Fibroblast of lung (primary cell): ENCODE data around the gene ACSF2. TPM values are rescaled to one million over a fixed set of nuclear protein-coding genes. Genes with fewer than 3 reads are reported as not detected.
"Not testable (repeated sequence)": the region's sequence is repeated elsewhere in the genome, so short reads cannot be mapped to it uniquely, and the experiment has no call there.

Experiments used
- DNase-seq, 2 donors: peaks; one replicate each; pipeline versions ENCODE4 v3.0.0 to v3.0.0-alpha.2; 2010; ENCODE audit warnings: low read depth in 2 of 2
- H2AFZ ChIP-seq: 2 replicates; pipeline ENCODE4 v1.5.1; 2012; ENCODE audit warnings: low read length, control low read depth, inconsistent platforms
- H3K27ac ChIP-seq: 2 replicates; pipeline ENCODE4 v1.5.1; 2011; ENCODE audit warnings: low read length, control low read depth; ENCODE audit not compliant: insufficient read depth
- H3K27me3 ChIP-seq: 2 replicates; pipeline ENCODE4 v1.5.1; 2011; ENCODE audit warnings: mild to moderate bottlenecking, low read length; ENCODE audit not compliant: control insufficient read depth, insufficient read depth
- H3K36me3 ChIP-seq: 2 replicates; pipeline ENCODE4 v1.5.1; 2011; ENCODE audit warnings: low read length; ENCODE audit not compliant: control insufficient read depth, insufficient read depth
- H3K4me1 ChIP-seq: 2 replicates; pipeline ENCODE4 v1.5.1; 2011; ENCODE audit warnings: low read length; ENCODE audit not compliant: control insufficient read depth, insufficient read depth; ENCODE audit errors: extremely low read depth
- H3K4me2 ChIP-seq: 2 replicates; pipeline ENCODE4 v1.5.1; 2011; ENCODE audit warnings: low read length, control low read depth; ENCODE audit not compliant: insufficient read depth; ENCODE audit errors: extremely low read depth
- H3K4me3 ChIP-seq, 4 experiments: fragments of 200-600 bp in 1 of 4; sonication (generic) in 1 of 4; replicated peaks in 1 of 4; 2 replicates each; pipeline ENCODE4 v1.5.1; 2011 to 2016; ENCODE audit warnings: low read length in 4 of 4, low read depth in 3 of 4, mild to moderate bottlenecking in 3 of 4, control low read depth in 2 of 4, inconsistent platforms in 1 of 4, mixed read lengths in 1 of 4; ENCODE audit not compliant: insufficient read depth in 1 of 4; ENCODE audit errors: control extremely low read depth in 1 of 4
- H3K79me2 ChIP-seq: 2 replicates; pipeline ENCODE4 v1.5.1; 2012; ENCODE audit warnings: mild to moderate bottlenecking, low read length, inconsistent platforms; ENCODE audit not compliant: control insufficient read depth, insufficient read depth
- H3K9ac ChIP-seq: 2 replicates; pipeline ENCODE4 v1.5.1; 2011; ENCODE audit warnings: mild to moderate bottlenecking, low read length, control low read depth; ENCODE audit not compliant: insufficient read depth
- H3K9me3 ChIP-seq: 2 replicates; pipeline ENCODE4 v1.5.1; 2012; ENCODE audit warnings: low read depth, low read length; ENCODE audit not compliant: control insufficient read depth, insufficient read depth
- H4K20me1 ChIP-seq: 2 replicates; pipeline ENCODE4 v1.5.1; 2011; ENCODE audit warnings: low read length; ENCODE audit not compliant: control insufficient read depth, insufficient read depth; ENCODE audit errors: extremely low read depth
- EZH2 ChIP-seq: IDR thresholded peaks from 2 replicates; pipeline ENCODE4 v1.5.1; 2012; ENCODE audit warnings: low read length, control low read depth, mild to moderate bottlenecking; ENCODE audit errors: missing control alignments
- polyA plus RNA-seq, 2 donors: library from polyadenylated mRNA; depleted of rRNA in 1 of 2; stranded (reverse) in 1 of 2; unstranded in 1 of 2; fragments of >200 nt; gene quantifications; 2 replicates each; pipeline ENCODE4 v1.2.1, GENCODE V29; 2011 to 2012; ENCODE audit warnings: missing spikeins in 1 of 2
- total RNA-seq: library from RNA; depleted of rRNA; stranded (reverse); fragments of >200 nt; gene quantifications from 2 replicates; pipeline ENCODE4 v1.2.1, GENCODE V29; 2014
- TF ChIP-seq, protein P1 (sequence below), 2 donors: IDR thresholded peaks in 1 of 2; conservative IDR thresholded peaks in 1 of 2; 1 replicate in 1 of 2; 2 replicates in 1 of 2; pipeline ENCODE4 v1.5.1; 2011 to 2012; ENCODE audit warnings: low read length in 2 of 2, control low read depth in 1 of 2, inconsistent platforms in 1 of 2, low read depth in 1 of 2, mild to moderate bottlenecking in 1 of 2

ACSF2 gene
- total and polyA plus RNA-seq, 2 donors (not counting 1 experiment from before 2014, with no cell fraction given): 16.5 to 23.6 TPM

DNA sequence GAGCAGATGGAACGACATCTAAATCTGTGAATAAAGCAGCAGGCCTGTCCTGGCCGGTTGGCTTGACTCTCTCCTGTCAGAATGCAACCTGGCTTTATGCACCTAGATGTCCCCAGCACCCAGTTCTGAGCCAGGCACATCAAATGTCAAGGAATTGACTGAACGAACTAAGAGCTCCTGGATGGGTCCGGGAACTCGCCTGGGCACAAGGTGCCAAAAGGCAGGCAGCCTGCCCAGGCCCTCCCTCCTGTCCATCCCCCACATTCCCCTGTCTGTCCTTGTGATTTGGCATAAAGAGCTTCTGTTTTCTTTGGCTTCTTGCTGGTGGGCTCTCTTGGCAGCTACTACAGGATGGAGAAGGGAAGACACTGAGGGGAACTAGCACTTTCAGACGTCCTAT lies 48.5 kb downstream of the ACSF2 start:
- Histone ChIP-seq H3K27me3 (peaks cover 3% of the 10 kb centered on the region), H4K20me1 (no peaks in the 10 kb centered on the region), H3K9me3 (no peaks in the 10 kb centered on the region), H3K9ac (no peak overlapping the region), H3K79me2 (no peaks in the 10 kb centered on the region), H3K4me1 (peaks cover under 1% of the 10 kb centered on the region), H3K4me2 (no peak overlapping the region), H3K36me3 (no peaks in the 10 kb centered on the region), H3K27ac (no peak overlapping the region), H2AFZ (no peak overlapping the region), H3K4me3 (no peak overlapping the region)
- TF ChIP-seq, protein P1, sequence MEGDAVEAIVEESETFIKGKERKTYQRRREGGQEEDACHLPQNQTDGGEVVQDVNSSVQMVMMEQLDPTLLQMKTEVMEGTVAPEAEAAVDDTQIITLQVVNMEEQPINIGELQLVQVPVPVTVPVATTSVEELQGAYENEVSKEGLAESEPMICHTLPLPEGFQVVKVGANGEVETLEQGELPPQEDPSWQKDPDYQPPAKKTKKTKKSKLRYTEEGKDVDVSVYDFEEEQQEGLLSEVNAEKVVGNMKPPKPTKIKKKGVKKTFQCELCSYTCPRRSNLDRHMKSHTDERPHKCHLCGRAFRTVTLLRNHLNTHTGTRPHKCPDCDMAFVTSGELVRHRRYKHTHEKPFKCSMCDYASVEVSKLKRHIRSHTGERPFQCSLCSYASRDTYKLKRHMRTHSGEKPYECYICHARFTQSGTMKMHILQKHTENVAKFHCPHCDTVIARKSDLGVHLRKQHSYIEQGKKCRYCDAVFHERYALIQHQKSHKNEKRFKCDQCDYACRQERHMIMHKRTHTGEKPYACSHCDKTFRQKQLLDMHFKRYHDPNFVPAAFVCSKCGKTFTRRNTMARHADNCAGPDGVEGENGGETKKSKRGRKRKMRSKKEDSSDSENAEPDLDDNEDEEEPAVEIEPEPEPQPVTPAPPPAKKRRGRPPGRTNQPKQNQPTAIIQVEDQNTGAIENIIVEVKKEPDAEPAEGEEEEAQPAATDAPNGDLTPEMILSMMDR (conservative IDR thresholded peaks at IDR 0.05 in 1 of 2, IDR thresholded peaks at IDR 0.05 in 1 of 2; ENCODE audit: low read depth in 1 of 2, low read length in 2 of 2): no peak
- TF ChIP-seq EZH2: no peak
- no peak for DNase-seq

DNA sequence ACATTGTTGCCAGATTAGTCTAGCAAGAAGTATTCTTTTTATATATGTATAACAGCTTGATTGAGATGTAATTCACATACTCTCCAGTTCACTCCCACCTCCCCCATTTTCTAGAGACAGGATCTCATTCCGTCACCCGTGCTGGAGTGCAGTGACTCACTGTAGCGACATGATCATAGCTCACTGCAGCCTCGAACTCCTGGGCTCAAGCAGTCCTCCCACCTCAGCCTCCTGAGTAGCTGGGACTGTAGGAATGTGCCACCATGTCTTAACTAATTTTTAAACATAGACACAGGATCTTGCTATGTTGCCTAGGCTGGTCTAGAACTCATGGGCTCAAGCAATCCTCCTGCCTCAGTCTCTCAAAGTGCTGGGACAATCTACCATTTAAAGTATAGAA lies 49.3 kb downstream of the ACSF2 start:
- TF ChIP-seq, protein P1 (conservative IDR thresholded peaks at IDR 0.05 in 1 of 2, IDR thresholded peaks at IDR 0.05 in 1 of 2; ENCODE audit: low read depth in 1 of 2, low read length in 2 of 2): no peak
- no peak for TF ChIP-seq EZH2
- no peak overlapping the region for H3K9ac ChIP-seq
- H3K27me3 ChIP-seq: peaks cover 3% of the 10 kb centered on the region
- H3K27ac ChIP-seq: no peak overlapping the region
- no peaks in the 10 kb centered on the region for H3K36me3 ChIP-seq
- no peak overlapping the region for H2AFZ ChIP-seq
- H3K4me1 ChIP-seq: peaks cover 7% of the 10 kb centered on the region
- H3K79me2 ChIP-seq: peaks cover 6% of the 10 kb centered on the region
- DNase-seq: no peak
- H3K9me3 ChIP-seq: no peaks in the 10 kb centered on the region
- H4K20me1 ChIP-seq: no peaks in the 10 kb centered on the region
- no peak overlapping the region for H3K4me2 ChIP-seq
- no peak overlapping the region for H3K4me3 ChIP-seq

DNA sequence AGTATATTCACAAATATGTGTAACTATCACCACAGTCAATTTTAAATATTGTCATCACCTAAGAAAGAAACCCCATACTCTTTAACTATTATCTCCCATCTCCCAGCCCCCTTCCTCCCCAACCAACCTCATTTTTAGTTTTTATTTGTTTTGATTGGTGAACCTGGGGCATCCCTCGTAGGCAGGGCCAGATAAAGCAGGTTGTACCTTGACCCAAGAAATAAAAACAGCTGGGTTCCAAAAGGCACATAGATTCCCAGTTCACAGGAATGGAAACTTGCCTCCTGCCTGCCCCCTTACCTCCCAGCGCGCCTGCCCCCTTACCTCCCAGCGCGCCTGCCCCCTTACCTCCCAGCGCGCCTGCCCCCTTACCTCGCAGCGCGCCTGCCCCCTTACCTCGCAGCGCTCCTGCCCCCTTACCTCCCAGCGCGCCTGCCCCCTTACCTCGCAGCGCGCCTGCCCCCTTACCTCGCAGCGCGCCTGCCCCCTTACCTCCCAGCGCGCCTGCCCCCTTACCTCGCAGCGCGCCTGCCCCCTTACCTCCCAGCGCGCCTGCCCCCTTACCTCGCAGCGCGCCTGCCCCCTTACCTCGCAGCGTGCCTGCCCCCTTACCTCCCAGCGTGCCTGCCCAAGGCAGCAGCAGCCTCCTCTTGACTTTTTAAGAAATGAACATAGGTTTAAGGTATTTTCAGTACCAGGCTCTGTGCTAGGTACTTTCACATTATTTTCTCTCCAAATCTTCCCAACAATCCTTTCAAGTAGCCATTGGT lies 49.9 kb downstream of the ACSF2 start:
- not testable (repeated sequence) for H3K27me3 ChIP-seq, DNase-seq, H2AFZ ChIP-seq, H3K36me3 ChIP-seq, H3K27ac ChIP-seq, H3K9ac ChIP-seq, H3K4me3 ChIP-seq, H3K4me1 ChIP-seq, H3K9me3 ChIP-seq, H3K79me2 ChIP-seq, H3K4me2 ChIP-seq, H4K20me1 ChIP-seq
